Stimulated activated naive B cell treated with anti-CD40 and anti-IgM and Interleukin-4, amounts not matched to agents 10 μg/mL and 1 μg/mL and 100 μg/mL, for 72 hours (primary cell): Measurements from ENCODE around the gene TMEM69.
"Not testable (repeated sequence)": the region's sequence is repeated elsewhere in the genome, so short reads cannot be mapped to it uniquely, and the experiment has no call there.

Experiments used
- ATAC-seq, 2 donors: fragments of 150-1000 bp; cut with Tn5 transposase; replicated peaks; 2 replicates each; pipeline ENCODE4 v1.10.0; 2021; ENCODE audit warnings: moderate library complexity in 1 of 2
- DNase-seq: peaks from one replicate; pipeline ENCODE4 v3.0.0; 2021
- H3K27ac Mint-ChIP-seq: one replicate; pipeline ENCODE4 v1.8.0; 2022; ENCODE audit warnings: mild to moderate bottlenecking, mixed read lengths
- H3K27me3 Mint-ChIP-seq, 2 donors: one replicate each; pipeline ENCODE4 v1.8.0; 2022; ENCODE audit warnings: mixed read lengths in 2 of 2
- H3K36me3 Mint-ChIP-seq, 2 donors: one replicate each; pipeline ENCODE4 v1.8.0; 2022; ENCODE audit warnings: mixed read lengths in 2 of 2, mild to moderate bottlenecking in 1 of 2
- H3K4me1 Mint-ChIP-seq, 2 donors: one replicate each; pipeline ENCODE4 v1.8.0; 2022; ENCODE audit warnings: mixed read lengths in 2 of 2, mild to moderate bottlenecking in 1 of 2
- H3K4me3 Mint-ChIP-seq, 2 donors: one replicate each; pipeline ENCODE4 v1.8.0; 2022; ENCODE audit warnings: mild to moderate bottlenecking in 2 of 2, mixed read lengths in 2 of 2, moderate library complexity in 1 of 2
- H3K9me3 Mint-ChIP-seq, 2 donors: one replicate each; pipeline ENCODE4 v1.8.0; 2022; ENCODE audit warnings: mixed read lengths in 2 of 2, mild to moderate bottlenecking in 1 of 2

TMEM69 gene

GRCh38 chr1:45668526-45668925, 19.5 kb upstream of the TMEM69 start:
- ATAC-seq (no peak), DNase-seq (no peak)
- Mint-ChIP-seq H3K4me1 (peaks cover 27 to 47% of the 10 kb centered on the region in 2 donors), H3K27me3 (no peaks in the 10 kb centered on the region), H3K36me3 (peaks cover 14 to 31% of the 10 kb centered on the region in 2 donors), H3K4me3 (no peak overlapping the region), H3K27ac (no peak overlapping the region), H3K9me3 (no peaks in the 10 kb centered on the region)

- Mint-ChIP-seq H3K27me3 (no peaks in the 10 kb centered on the region), H3K9me3 (no peaks in the 10 kb centered on the region), H3K4me1 (peaks cover 27 to 49% of the 10 kb centered on the region in 2 donors), H3K27ac (no peak overlapping the region), H3K36me3 (peaks cover 14 to 32% of the 10 kb centered on the region in 2 donors), H3K4me3 (no peak overlapping the region)
- ATAC-seq: no peak
- DNase-seq: no peak
These were observed 18.6 kb upstream of the TMEM69 start for GRCh38 chr1:45669379-45669778.

GRCh38 chr1:45669859-45670655, 17.9 kb upstream of the TMEM69 start:
- Mint-ChIP-seq H3K27ac (peak overlapping the region; percentile 42), H3K9me3 (no peaks in the 10 kb centered on the region), H3K36me3 (peaks cover 16 to 38% of the 10 kb centered on the region in 2 donors), H3K27me3 (no peaks in the 10 kb centered on the region), H3K4me3 (no peak overlapping the region), H3K4me1 (peaks cover 30 to 55% of the 10 kb centered on the region in 2 donors)
- ATAC-seq (no peak), DNase-seq (no peak)

- ATAC-seq: no peak
- Mint-ChIP-seq H3K27ac (no peak overlapping the region), H3K4me1 (peaks cover 30 to 63% of the 10 kb centered on the region in 2 donors), H3K9me3 (no peaks in the 10 kb centered on the region), H3K27me3 (no peaks in the 10 kb centered on the region), H3K36me3 (peaks cover 12 to 29% of the 10 kb centered on the region in 2 donors), H3K4me3 (no peak overlapping the region)
- no peak for DNase-seq
These were observed 14.0 kb upstream of the TMEM69 start for GRCh38 chr1:45673956-45674355.

- no peaks in the 10 kb centered on the region for H3K9me3 Mint-ChIP-seq
- peaks cover 35 to 69% of the 10 kb centered on the region in 2 donors for H3K4me1 Mint-ChIP-seq
- no peak overlapping the region for H3K27ac Mint-ChIP-seq
- no peaks in the 10 kb centered on the region for H3K27me3 Mint-ChIP-seq
- H3K4me3 Mint-ChIP-seq: no peak overlapping the region
- ATAC-seq: no peak
- DNase-seq: no peak
- H3K36me3 Mint-ChIP-seq: peaks cover 12 to 32% of the 10 kb centered on the region in 2 donors
These were observed 13.5 kb upstream of the TMEM69 start for GRCh38 chr1:45674478-45674877.

- not testable (repeated sequence) for ATAC-seq, DNase-seq, H3K9me3 Mint-ChIP-seq, H3K4me3 Mint-ChIP-seq, H3K27me3 Mint-ChIP-seq
- Mint-ChIP-seq H3K36me3 (peaks cover 7 to 28% of the 10 kb centered on the region in 2 donors), H3K27ac (peak overlapping the region; percentile 81), H3K4me1 (peaks cover 34 to 67% of the 10 kb centered on the region in 2 donors)
These were observed 11.4 kb upstream of the TMEM69 start for GRCh38 chr1:45676553-45676952.

- DNase-seq (no peak), ATAC-seq (no peak)
- Mint-ChIP-seq H3K36me3 (peaks cover 7 to 23% of the 10 kb centered on the region in 2 donors), H3K4me1 (peaks cover 31 to 69% of the 10 kb centered on the region in 2 donors), H3K27ac (no peak overlapping the region), H3K9me3 (no peaks in the 10 kb centered on the region), H3K4me3 (no peak overlapping the region), H3K27me3 (no peaks in the 10 kb centered on the region)
These were observed 10.2 kb upstream of the TMEM69 start for GRCh38 chr1:45677751-45678245.

- Mint-ChIP-seq H3K36me3 (peaks cover 7 to 20% of the 10 kb centered on the region in 2 donors), H3K27ac (no peak overlapping the region), H3K27me3 (no peaks in the 10 kb centered on the region), H3K4me3 (no peak overlapping the region), H3K9me3 (no peaks in the 10 kb centered on the region), H3K4me1 (peaks cover 26 to 67% of the 10 kb centered on the region in 2 donors)
- ATAC-seq (no peak), DNase-seq (no peak)
These were observed 9.5 kb upstream of the TMEM69 start for GRCh38 chr1:45678489-45678888.

GRCh38 chr1:45679123-45679522, 8.9 kb upstream of the TMEM69 start:
- Mint-ChIP-seq H3K4me1 (peaks cover 26 to 62% of the 10 kb centered on the region in 2 donors), H3K9me3 (no peaks in the 10 kb centered on the region), H3K27ac (peak overlapping the region; percentile 5), H3K27me3 (no peaks in the 10 kb centered on the region), H3K4me3 (no peak overlapping the region), H3K36me3 (peaks cover 7 to 20% of the 10 kb centered on the region in 2 donors)
- ATAC-seq (no peak), DNase-seq (no peak)

- ATAC-seq (no peak), DNase-seq (no peak)
- H3K27ac Mint-ChIP-seq: no peak overlapping the region
- H3K27me3 Mint-ChIP-seq: no peaks in the 10 kb centered on the region
- H3K4me3 Mint-ChIP-seq: peak overlapping the region in 1 of 2 donors; percentile 4
- no peaks in the 10 kb centered on the region for H3K9me3 Mint-ChIP-seq
- H3K4me1 Mint-ChIP-seq: peaks cover 16 to 55% of the 10 kb centered on the region in 2 donors
- peaks cover 6 to 30% of the 10 kb centered on the region in 2 donors for H3K36me3 Mint-ChIP-seq
These were observed 5.0 kb upstream of the TMEM69 start for GRCh38 chr1:45682942-45683341.

- H3K27me3 Mint-ChIP-seq: no peaks in the 10 kb centered on the region
- no peak for DNase-seq
- H3K36me3 Mint-ChIP-seq: peaks cover 10 to 32% of the 10 kb centered on the region in 2 donors
- H3K9me3 Mint-ChIP-seq: no peaks in the 10 kb centered on the region
- ATAC-seq: no peak
- peaks cover 13 to 47% of the 10 kb centered on the region in 2 donors for H3K4me1 Mint-ChIP-seq
- peak overlapping the region in 1 of 2 donors; percentile 96 for H3K4me3 Mint-ChIP-seq
- no peak overlapping the region for H3K27ac Mint-ChIP-seq
These were observed 3.6 kb upstream of the TMEM69 start for GRCh38 chr1:45684402-45684801.

- Mint-ChIP-seq H3K27me3 (no peaks in the 10 kb centered on the region), H3K9me3 (no peaks in the 10 kb centered on the region), H3K27ac (peak overlapping the region; percentile 98), H3K36me3 (peaks cover 10 to 31% of the 10 kb centered on the region in 2 donors), H3K4me1 (peaks cover 11 to 48% of the 10 kb centered on the region in 2 donors), H3K4me3 (peak overlapping the region; percentile 96 to 99)
- ATAC-seq (no peak), DNase-seq (no peak)
These were observed 2.5 kb upstream of the TMEM69 start for GRCh38 chr1:45685308-45686014.

GRCh38 chr1:45686015-45686287, 2.0 kb upstream of the TMEM69 start:
- H3K4me3 Mint-ChIP-seq: peak overlapping the region; percentile 96 to 99
- H3K9me3 Mint-ChIP-seq: no peaks in the 10 kb centered on the region
- peaks cover 11 to 43% of the 10 kb centered on the region in 2 donors for H3K4me1 Mint-ChIP-seq
- no peak for DNase-seq
- H3K27me3 Mint-ChIP-seq: no peaks in the 10 kb centered on the region
- H3K27ac Mint-ChIP-seq: peak overlapping the region; percentile 98
- H3K36me3 Mint-ChIP-seq: peaks cover 12 to 33% of the 10 kb centered on the region in 2 donors
- ATAC-seq: peak; percentile 11 to 17

GRCh38 chr1:45686288-45687013, 1.5 kb upstream of the TMEM69 start, which contains the start of gene GPBP1L1:
Gene GPBP1L1, minus strand, starts transcription at chr1:45686533. Its CDS starts 27,446 bp downstream, at chr1:45659087.
- H3K27me3 Mint-ChIP-seq: no peaks in the 10 kb centered on the region
- ATAC-seq: peak; percentile 77 to 79
- H3K4me3 Mint-ChIP-seq: peak within 1 kb of the TSS; percentile 96 to 99
- DNase-seq: peak; percentile 95
- H3K9me3 Mint-ChIP-seq: no peaks in the 10 kb centered on the region
- H3K4me1 Mint-ChIP-seq: peaks cover 10 to 42% of the 10 kb centered on the region in 2 donors
- H3K36me3 Mint-ChIP-seq: peaks cover 16 to 32% of the 10 kb centered on the region in 2 donors
- peak within 1 kb of the TSS; percentile 98 for H3K27ac Mint-ChIP-seq
